ENCODE results near the gene TBC1D22A.

Gene TBC1D22A

GRCh38 chr22:47144076-47144765 is 381.8 kb downstream of the TBC1D22A start:
- Histone ChIP-seq H3K9ac (ENCODE audit: low read depth, low read length) (no peak overlapping the region), H3K27ac (ENCODE audit: low read length) (no peak overlapping the region), H3K36me3 (ENCODE audit: insufficient read depth, low read depth, low read length) (no peaks in the 10 kb centered on the region), H3K4me3 (ENCODE audit: low read length) (no peak overlapping the region), H3K27me3 (ENCODE audit: insufficient read depth, low read length) (no peaks in the 10 kb centered on the region), H3K4me1 (ENCODE audit: insufficient read depth, low read length) (no peaks in the 10 kb centered on the region), H3K9me3 (ENCODE audit: insufficient read depth, low read depth, low read length) (no peaks in the 10 kb centered on the region)

GRCh38 chr22:47144791-47145425 is 382.5 kb downstream of the TBC1D22A start:
- H3K36me3 ChIP-seq (ENCODE audit: insufficient read depth, low read depth, low read length): no peaks in the 10 kb centered on the region
- H3K4me3 ChIP-seq (ENCODE audit: low read length): no peak overlapping the region
- H3K27me3 ChIP-seq (ENCODE audit: insufficient read depth, low read length): no peaks in the 10 kb centered on the region
- no peaks in the 10 kb centered on the region for H3K4me1 ChIP-seq (ENCODE audit: insufficient read depth, low read length)
- no peak overlapping the region for H3K9ac ChIP-seq (ENCODE audit: low read depth, low read length)
- no peak overlapping the region for H3K27ac ChIP-seq (ENCODE audit: low read length)
- H3K9me3 ChIP-seq (ENCODE audit: insufficient read depth, low read depth, low read length): no peaks in the 10 kb centered on the region

DNA sequence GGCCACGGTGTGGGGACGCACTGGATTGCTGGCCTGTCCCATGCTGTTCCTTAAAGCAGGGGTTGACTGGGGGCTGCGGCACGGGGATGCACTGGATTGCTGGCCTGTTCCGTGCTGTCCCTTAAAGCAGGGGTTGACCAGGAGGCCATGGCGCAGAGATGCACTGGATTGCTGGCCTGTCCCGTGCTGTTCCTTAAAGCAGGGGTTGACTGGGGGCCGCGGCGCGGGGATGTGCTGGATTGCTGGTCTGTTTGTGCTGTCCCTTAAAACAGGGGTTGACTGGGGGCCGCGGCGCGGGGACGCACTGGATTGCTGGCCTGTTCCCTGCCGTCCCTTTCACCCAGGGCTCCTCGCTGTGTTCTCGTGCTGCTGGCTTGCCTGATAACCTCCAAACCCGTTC is 383.4 kb downstream of the TBC1D22A start:
- Histone ChIP-seq H3K27me3 (ENCODE audit: insufficient read depth, low read length) (no peaks in the 10 kb centered on the region), H3K9me3 (ENCODE audit: insufficient read depth, low read depth, low read length) (no peaks in the 10 kb centered on the region), H3K4me1 (ENCODE audit: insufficient read depth, low read length) (no peaks in the 10 kb centered on the region), H3K27ac (ENCODE audit: low read length) (no peak overlapping the region), H3K4me3 (ENCODE audit: low read length) (no peak overlapping the region), H3K36me3 (ENCODE audit: insufficient read depth, low read depth, low read length) (no peaks in the 10 kb centered on the region), H3K9ac (ENCODE audit: low read depth, low read length) (no peak overlapping the region)

GRCh38 chr22:47146391-47146790 is 383.9 kb downstream of the TBC1D22A start:
- H3K36me3 ChIP-seq (ENCODE audit: insufficient read depth, low read depth, low read length): no peaks in the 10 kb centered on the region
- H3K9me3 ChIP-seq (ENCODE audit: insufficient read depth, low read depth, low read length): no peaks in the 10 kb centered on the region
- H3K9ac ChIP-seq (ENCODE audit: low read depth, low read length): no peak overlapping the region
- no peaks in the 10 kb centered on the region for H3K4me1 ChIP-seq (ENCODE audit: insufficient read depth, low read length)
- no peak overlapping the region for H3K4me3 ChIP-seq (ENCODE audit: low read length)
- no peak overlapping the region for H3K27ac ChIP-seq (ENCODE audit: low read length)
- H3K27me3 ChIP-seq (ENCODE audit: insufficient read depth, low read length): no peaks in the 10 kb centered on the region

DNA sequence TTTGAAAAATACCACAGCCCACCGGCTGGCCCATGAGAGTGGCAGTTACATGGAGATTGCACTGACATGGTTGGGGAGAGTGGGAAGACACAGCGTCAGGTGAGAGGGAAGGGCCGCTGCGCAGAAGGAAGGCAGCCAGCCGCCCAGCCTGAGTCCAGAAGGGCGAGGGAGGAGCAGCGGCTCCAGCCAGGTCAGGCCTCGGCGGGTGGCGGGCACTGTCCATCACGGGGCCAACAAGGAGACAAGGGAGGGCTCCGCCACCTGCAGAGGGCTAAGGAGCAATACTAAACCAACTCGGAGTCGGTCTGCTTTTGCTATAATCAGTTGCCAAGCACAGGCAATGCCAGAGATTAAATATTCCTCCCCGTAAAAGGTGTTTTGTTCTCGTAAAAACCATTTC is 384.5 kb downstream of the TBC1D22A start:
- no peaks in the 10 kb centered on the region for H3K4me1 ChIP-seq (ENCODE audit: insufficient read depth, low read length)
- no peaks in the 10 kb centered on the region for H3K9me3 ChIP-seq (ENCODE audit: insufficient read depth, low read depth, low read length)
- H3K27me3 ChIP-seq (ENCODE audit: insufficient read depth, low read length): no peaks in the 10 kb centered on the region
- H3K27ac ChIP-seq (ENCODE audit: low read length): no peak overlapping the region
- no peak overlapping the region for H3K9ac ChIP-seq (ENCODE audit: low read depth, low read length)
- no peak overlapping the region for H3K4me3 ChIP-seq (ENCODE audit: low read length)
- no peaks in the 10 kb centered on the region for H3K36me3 ChIP-seq (ENCODE audit: insufficient read depth, low read depth, low read length)

DNA sequence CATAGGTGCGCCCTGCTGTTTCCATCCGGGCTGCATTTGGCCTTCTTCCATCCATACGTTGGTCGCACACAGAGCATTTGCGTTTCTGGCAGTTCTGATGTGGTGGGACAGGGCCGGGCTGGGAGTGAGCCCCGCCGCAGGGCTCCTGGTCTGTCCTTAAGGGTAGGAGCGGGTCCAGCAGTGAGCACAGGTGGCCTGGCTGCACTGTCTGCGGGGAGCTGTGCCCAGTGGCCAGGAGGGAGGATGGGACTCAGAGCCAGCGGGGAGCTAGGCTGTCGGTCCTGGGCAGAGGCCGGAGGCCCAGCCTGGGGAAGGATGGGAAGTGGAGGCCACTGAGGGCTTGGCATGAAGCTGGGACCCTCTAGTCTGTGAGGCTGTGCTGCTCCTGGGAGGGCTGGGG is 385.1 kb downstream of the TBC1D22A start:
- Histone ChIP-seq H3K27me3 (ENCODE audit: insufficient read depth, low read length) (no peaks in the 10 kb centered on the region), H3K27ac (ENCODE audit: low read length) (no peak overlapping the region), H3K36me3 (ENCODE audit: insufficient read depth, low read depth, low read length) (no peaks in the 10 kb centered on the region), H3K9me3 (ENCODE audit: insufficient read depth, low read depth, low read length) (no peaks in the 10 kb centered on the region), H3K4me3 (ENCODE audit: low read length) (no peak overlapping the region), H3K9ac (ENCODE audit: low read depth, low read length) (no peak overlapping the region), H3K4me1 (ENCODE audit: insufficient read depth, low read length) (no peaks in the 10 kb centered on the region)

- Histone ChIP-seq H3K27ac (ENCODE audit: low read length) (no peak overlapping the region), H3K27me3 (ENCODE audit: insufficient read depth, low read length) (no peaks in the 10 kb centered on the region), H3K9me3 (ENCODE audit: insufficient read depth, low read depth, low read length) (no peaks in the 10 kb centered on the region), H3K9ac (ENCODE audit: low read depth, low read length) (no peak overlapping the region), H3K4me3 (ENCODE audit: low read length) (no peak overlapping the region), H3K36me3 (ENCODE audit: insufficient read depth, low read depth, low read length) (no peaks in the 10 kb centered on the region), H3K4me1 (ENCODE audit: insufficient read depth, low read length) (no peaks in the 10 kb centered on the region)
Measured at GRCh38 chr22:47148510-47148909, 386.1 kb downstream of the TBC1D22A start.

DNA sequence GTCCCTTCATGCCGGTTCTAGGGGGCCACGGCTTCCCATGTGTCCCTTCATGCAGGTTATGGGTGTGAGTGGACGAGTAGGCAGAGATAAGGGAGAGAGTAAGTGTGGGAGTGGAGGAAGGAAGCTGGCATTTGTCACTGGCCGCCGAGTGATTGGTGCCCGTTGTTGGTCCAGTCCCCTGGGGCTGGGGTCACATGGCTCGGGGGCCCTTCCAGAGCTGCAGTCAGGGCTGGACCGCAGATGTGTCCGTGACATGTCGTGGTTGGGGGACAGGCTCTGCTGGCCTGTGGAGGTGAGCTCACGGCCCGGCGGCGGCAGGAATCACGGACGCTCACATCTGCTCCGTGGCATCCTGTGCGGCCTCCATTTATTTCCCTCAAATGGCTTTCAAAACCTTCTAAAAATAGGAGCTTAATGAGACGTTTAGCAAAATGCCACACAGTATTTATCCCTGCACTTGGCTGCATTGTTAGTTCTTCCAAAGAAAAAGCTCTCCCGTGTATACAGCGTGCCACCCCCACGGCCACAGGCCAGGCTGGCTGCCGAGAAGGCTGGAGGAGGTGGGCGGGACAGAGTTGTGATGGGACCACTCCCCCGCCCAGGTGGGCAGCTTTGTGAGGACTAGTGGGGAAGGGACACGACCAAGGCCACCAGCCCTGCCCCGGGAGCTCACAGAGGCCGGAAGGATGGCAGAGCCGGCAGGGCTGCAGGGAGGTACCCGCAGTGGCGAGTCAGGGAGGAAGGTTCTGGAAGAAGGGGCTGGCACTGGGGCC is 386.7 kb downstream of the TBC1D22A start:
- Histone ChIP-seq H3K9me3 (ENCODE audit: insufficient read depth, low read depth, low read length) (no peaks in the 10 kb centered on the region), H3K4me1 (ENCODE audit: insufficient read depth, low read length) (no peaks in the 10 kb centered on the region), H3K27ac (ENCODE audit: low read length) (no peak overlapping the region), H3K36me3 (ENCODE audit: insufficient read depth, low read depth, low read length) (no peaks in the 10 kb centered on the region), H3K9ac (ENCODE audit: low read depth, low read length) (no peak overlapping the region), H3K4me3 (ENCODE audit: low read length) (no peak overlapping the region), H3K27me3 (ENCODE audit: insufficient read depth, low read length) (no peaks in the 10 kb centered on the region)

DNA sequence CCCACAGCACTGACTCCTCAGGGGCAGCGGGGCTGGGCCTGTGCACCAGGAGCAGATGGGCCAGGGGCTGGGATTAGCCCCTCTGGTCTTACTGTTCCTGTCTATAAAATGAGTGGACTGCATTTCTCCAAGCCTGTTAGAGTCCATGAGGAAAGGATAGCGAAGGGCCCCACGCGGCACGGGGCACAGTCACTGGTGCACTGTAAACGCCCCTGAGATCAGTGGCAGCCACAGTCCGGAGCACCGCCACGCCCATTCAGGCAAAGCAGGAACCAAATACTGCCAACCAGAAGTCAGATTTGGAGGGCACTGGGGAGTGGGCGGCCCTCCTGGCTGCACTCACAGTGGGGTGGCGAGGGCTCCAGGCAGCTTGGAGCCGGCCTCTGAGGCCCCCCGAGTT is 387.5 kb downstream of the TBC1D22A start:
- no peak overlapping the region for H3K27ac ChIP-seq (ENCODE audit: low read length)
- H3K27me3 ChIP-seq (ENCODE audit: insufficient read depth, low read length): no peaks in the 10 kb centered on the region
- H3K9ac ChIP-seq (ENCODE audit: low read depth, low read length): no peak overlapping the region
- H3K4me3 ChIP-seq (ENCODE audit: low read length): no peak overlapping the region
- H3K36me3 ChIP-seq (ENCODE audit: insufficient read depth, low read depth, low read length): no peaks in the 10 kb centered on the region
- H3K4me1 ChIP-seq (ENCODE audit: insufficient read depth, low read length): no peaks in the 10 kb centered on the region
- no peaks in the 10 kb centered on the region for H3K9me3 ChIP-seq (ENCODE audit: insufficient read depth, low read depth, low read length)

DNA sequence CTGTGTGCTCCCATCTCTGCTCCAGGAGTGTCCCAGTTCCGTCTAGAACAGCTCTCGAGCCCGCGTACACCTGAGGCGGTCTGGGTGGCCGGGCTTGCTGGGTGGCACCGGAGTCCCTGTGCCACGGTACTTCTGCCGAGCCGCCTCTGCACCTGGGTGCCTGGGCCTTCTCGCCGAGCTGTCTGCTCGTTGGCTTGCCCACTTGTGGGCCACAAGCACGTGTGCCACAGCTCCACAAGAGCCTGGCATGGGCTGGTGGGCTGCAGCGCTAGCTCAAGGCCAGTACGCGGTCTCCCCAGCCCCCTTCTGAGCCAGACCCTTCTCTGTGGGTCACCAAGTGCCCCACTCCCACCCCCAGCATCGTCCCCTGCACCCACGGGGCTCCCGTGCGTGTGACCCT is 388.0 kb downstream of the TBC1D22A start:
- Histone ChIP-seq H3K36me3 (ENCODE audit: insufficient read depth, low read depth, low read length) (no peaks in the 10 kb centered on the region), H3K9ac (ENCODE audit: low read depth, low read length) (no peak overlapping the region), H3K27me3 (ENCODE audit: insufficient read depth, low read length) (no peaks in the 10 kb centered on the region), H3K4me3 (ENCODE audit: low read length) (no peak overlapping the region), H3K27ac (ENCODE audit: low read length) (no peak overlapping the region), H3K4me1 (ENCODE audit: insufficient read depth, low read length) (no peaks in the 10 kb centered on the region), H3K9me3 (ENCODE audit: insufficient read depth, low read depth, low read length) (no peaks in the 10 kb centered on the region)

DNA sequence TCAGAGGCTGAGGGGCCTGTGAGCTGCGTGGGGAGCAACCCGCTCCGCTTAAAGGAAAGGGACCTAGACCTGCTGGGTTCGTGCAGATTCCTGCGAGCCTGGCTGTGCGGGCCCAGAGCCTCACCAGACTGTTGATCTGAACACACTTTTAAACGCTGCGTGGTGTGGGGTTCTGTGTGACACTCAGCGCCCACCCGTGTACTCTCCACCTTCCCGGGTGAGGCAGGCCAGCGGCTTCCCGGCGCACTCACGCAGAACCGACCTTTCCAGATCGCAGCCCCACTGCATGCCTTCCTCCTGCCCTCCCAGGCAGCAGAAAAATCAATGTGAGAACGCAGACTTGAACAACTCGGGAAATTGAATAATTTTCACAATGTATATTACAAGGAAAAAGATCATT is 388.6 kb downstream of the TBC1D22A start:
- Histone ChIP-seq H3K9me3 (ENCODE audit: insufficient read depth, low read depth, low read length) (no peaks in the 10 kb centered on the region), H3K4me1 (ENCODE audit: insufficient read depth, low read length) (no peaks in the 10 kb centered on the region), H3K27me3 (ENCODE audit: insufficient read depth, low read length) (no peaks in the 10 kb centered on the region), H3K27ac (ENCODE audit: low read length) (no peak overlapping the region), H3K36me3 (ENCODE audit: insufficient read depth, low read depth, low read length) (no peaks in the 10 kb centered on the region), H3K9ac (ENCODE audit: low read depth, low read length) (no peak overlapping the region), H3K4me3 (ENCODE audit: low read length) (no peak overlapping the region)

DNA sequence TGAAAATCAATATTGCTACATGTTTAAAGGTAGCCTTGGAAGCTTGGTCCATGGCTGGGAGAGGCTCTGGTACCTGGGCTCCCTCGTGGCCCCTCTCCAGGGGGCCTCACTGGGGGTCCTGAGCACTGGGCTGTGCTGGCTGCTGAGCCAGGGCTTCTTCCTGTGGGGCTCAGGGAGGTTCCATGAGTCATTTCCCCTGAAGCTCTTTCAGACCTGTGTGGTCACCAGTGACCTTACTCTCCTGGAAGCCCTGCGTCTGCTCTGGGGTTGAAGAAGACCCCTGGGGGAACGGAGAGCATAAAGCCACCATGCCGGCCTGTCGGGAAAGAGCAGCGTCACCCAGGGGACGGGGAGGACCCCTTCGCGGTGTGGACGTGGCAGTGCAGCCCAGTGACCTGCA is 389.0 kb downstream of the TBC1D22A start:
- Histone ChIP-seq H3K4me1 (ENCODE audit: insufficient read depth, low read length) (no peaks in the 10 kb centered on the region), H3K27me3 (ENCODE audit: insufficient read depth, low read length) (no peaks in the 10 kb centered on the region), H3K9ac (ENCODE audit: low read depth, low read length) (no peak overlapping the region)

More for the DNA sequence above, 389.0 kb downstream of the TBC1D22A start:
- H3K27ac ChIP-seq (ENCODE audit: low read length): no peak overlapping the region
- no peak overlapping the region for H3K4me3 ChIP-seq (ENCODE audit: low read length)
- no peaks in the 10 kb centered on the region for H3K9me3 ChIP-seq (ENCODE audit: insufficient read depth, low read depth, low read length)
- H3K36me3 ChIP-seq (ENCODE audit: insufficient read depth, low read depth, low read length): no peaks in the 10 kb centered on the region
